Thyroid gland (tissue), 4 donors: Measurements from ENCODE around the gene LARP6. TPM values are rescaled to one million over a fixed set of nuclear protein-coding genes. Genes with fewer than 3 reads are reported as not detected.

Experiments
- DNase-seq, 2 donors: peaks; one replicate each; pipeline ENCODE4 v3.0.0-alpha.2; 2019
- H3K27ac ChIP-seq, 3 donors: fragments of 200-600 bp; sonication (generic); 1 replicate in 2 of 3; 2 replicates in 1 of 3; pipeline ENCODE4 v1.5.1; 2016 to 2019; ENCODE audit warnings: mild to moderate bottlenecking in 1 of 3, moderate library complexity in 1 of 3
- H3K27me3 ChIP-seq: fragments of 200-600 bp; sonication (generic); one replicate; pipeline ENCODE4 v1.5.1; 2019
- H3K36me3 ChIP-seq, 2 donors: fragments of 200-600 bp; sonication (generic); one replicate each; pipeline ENCODE4 v1.5.1; 2016 to 2019
- H3K4me1 ChIP-seq, 2 donors: fragments of 200-600 bp; sonication (generic); one replicate each; pipeline ENCODE4 v1.5.1; 2017 to 2019
- H3K4me3 ChIP-seq, 3 donors: fragments of 200-600 bp; sonication (generic); replicated peaks in 1 of 3; 1 replicate in 2 of 3; 2 replicates in 1 of 3; pipeline ENCODE4 v1.5.1; 2016; ENCODE audit warnings: mild to moderate bottlenecking in 1 of 3
- H3K9me3 ChIP-seq: fragments of 200-600 bp; sonication (generic); one replicate; pipeline ENCODE4 v1.5.1; 2017
- POLR2A ChIP-seq, 2 donors: fragments of 450-650 bp; IDR thresholded peaks; one replicate each; pipeline ENCODE4 v1.6.1; 2017; ENCODE audit warnings: antibody characterized with exemption in 2 of 2, mild to moderate bottlenecking in 2 of 2, moderate library complexity in 1 of 2
- WGBS, 2 donors: methylation state at CpG; one replicate each; pipeline ENCODE4 v1.1.5; 2017; 5-methylcytosine and 5-hydroxymethylcytosine counted together
- intact Hi-C: fragments of 100-400 bp; cut with DNase I; formaldehyde crosslinking; loops from one replicate; pipeline ENCODE4 v1.15.1; 2023
- total RNA-seq, 4 donors: library from RNA; depleted of rRNA; stranded (reverse); fragments of >200 nt; gene quantifications; one replicate each; pipeline ENCODE4 v1.2.3, GENCODE V29; 2016
- TF ChIP-seq, protein P1 (sequence below), 6 experiments: fragments of 200-600 bp in 3 of 6; fragments of 450-650 bp in 3 of 6; sonication (generic) in 3 of 6; IDR thresholded peaks; one replicate each; pipeline ENCODE4 v1.5.1; 2016 to 2019; ENCODE audit warnings: antibody characterized with exemption in 6 of 6, mild to moderate bottlenecking in 2 of 6, inconsistent platforms in 1 of 6, moderate library complexity in 1 of 6

LARP6 gene
- total RNA-seq, 4 donors from 2014 or later: 70.8 to 123 (median 92.9) TPM

DNA sequence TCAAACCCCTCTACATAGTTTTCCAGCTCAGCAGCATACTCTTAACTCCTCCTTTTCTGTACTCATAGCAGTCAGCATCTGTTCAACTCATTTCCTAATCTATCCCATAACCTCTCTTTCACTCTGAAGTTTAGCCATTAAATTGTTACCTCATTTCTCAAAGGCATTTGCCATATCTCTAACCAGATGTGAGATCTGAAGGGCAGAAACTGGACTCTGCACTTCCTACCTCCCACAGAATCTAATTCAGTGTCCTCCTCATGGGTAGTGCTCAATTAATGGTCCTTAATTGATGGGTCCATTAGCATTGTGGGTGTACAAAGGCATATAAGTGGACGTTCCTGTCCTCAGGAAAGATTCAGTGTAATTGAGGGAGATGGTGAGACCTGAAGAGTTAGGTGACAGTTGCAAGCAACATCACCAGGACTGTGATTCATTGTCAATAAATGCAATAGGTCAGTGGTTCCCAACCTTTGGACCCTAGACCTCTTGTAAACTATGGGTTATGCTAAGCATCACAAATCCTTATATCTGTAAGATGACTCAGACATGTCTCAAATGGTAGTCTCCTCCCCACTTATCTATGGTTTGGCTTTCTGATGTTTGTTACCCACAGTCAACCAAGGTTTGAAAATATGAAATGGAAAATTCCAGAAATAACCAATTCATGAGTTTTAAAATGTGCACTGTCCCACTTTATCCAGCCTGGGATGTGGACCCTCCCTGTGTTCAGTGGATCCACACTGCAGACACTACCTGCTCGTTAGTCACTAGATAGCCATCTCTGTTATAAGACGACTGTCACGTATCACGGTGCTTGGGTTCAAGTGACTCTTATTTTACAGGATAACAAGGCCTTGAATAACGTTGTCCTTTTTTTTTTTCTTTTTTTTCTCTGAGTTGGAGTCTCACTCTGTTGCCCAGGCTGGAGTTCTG, 65.6 kb downstream of the LARP6 start:
- intact Hi-C loops: no loop called here
- no peak for DNase-seq
- peaks cover 5 to 40% of the 10 kb centered on the region in 2 donors for H3K4me1 ChIP-seq
- no peaks in the 10 kb centered on the region for H3K27me3 ChIP-seq
- H3K36me3 ChIP-seq: no peaks in the 10 kb centered on the region
- TF ChIP-seq POLR2A (IDR thresholded peaks at IDR 0.05): no peak
- TF ChIP-seq, protein P1, sequence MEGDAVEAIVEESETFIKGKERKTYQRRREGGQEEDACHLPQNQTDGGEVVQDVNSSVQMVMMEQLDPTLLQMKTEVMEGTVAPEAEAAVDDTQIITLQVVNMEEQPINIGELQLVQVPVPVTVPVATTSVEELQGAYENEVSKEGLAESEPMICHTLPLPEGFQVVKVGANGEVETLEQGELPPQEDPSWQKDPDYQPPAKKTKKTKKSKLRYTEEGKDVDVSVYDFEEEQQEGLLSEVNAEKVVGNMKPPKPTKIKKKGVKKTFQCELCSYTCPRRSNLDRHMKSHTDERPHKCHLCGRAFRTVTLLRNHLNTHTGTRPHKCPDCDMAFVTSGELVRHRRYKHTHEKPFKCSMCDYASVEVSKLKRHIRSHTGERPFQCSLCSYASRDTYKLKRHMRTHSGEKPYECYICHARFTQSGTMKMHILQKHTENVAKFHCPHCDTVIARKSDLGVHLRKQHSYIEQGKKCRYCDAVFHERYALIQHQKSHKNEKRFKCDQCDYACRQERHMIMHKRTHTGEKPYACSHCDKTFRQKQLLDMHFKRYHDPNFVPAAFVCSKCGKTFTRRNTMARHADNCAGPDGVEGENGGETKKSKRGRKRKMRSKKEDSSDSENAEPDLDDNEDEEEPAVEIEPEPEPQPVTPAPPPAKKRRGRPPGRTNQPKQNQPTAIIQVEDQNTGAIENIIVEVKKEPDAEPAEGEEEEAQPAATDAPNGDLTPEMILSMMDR (IDR thresholded peaks at IDR 0.05): no peak
- 69 to 76% methylated on average over 6 of the region's 6 CpGs for WGBS, 2 donors
- H3K27ac ChIP-seq: peak overlapping the region in 2 of 3 donors; percentile 11 to 27
- H3K9me3 ChIP-seq: no peaks in the 10 kb centered on the region
- H3K4me3 ChIP-seq: no peak overlapping the region

DNA sequence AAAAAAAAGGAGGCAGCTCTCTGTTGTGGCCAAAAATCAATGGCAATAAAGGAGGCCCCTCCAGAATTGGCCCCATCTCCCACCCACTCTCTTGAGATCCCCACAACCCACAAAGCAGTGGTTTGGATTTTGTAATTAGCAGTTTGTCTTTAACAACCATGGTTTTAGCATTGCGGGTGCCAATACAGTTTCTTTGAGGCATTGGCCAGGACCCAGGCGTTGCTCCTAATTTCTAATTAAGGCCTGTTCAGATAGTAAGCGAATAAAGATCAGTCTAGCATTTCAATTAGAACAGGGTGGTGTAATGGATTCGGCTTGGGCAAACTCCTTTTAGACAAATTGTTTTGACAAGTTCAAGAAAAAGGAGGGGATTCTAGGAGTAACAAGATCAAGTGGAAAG, 67.0 kb downstream of the LARP6 start:
- no peak for DNase-seq
- no peak overlapping the region for H3K4me3 ChIP-seq
- whole genome bisulfite sequencing, 2 donors: 73 to 75% methylated on average over 4 of the region's 4 CpGs
- no peaks in the 10 kb centered on the region for H3K9me3 ChIP-seq
- H3K27me3 ChIP-seq: no peaks in the 10 kb centered on the region
- no peak overlapping the region for H3K27ac ChIP-seq
- H3K36me3 ChIP-seq: no peaks in the 10 kb centered on the region
- intact Hi-C loops: no loop called here
- no peak for TF ChIP-seq POLR2A (IDR thresholded peaks at IDR 0.05)
- TF ChIP-seq, protein P1 (IDR thresholded peaks at IDR 0.05): no peak
- H3K4me1 ChIP-seq: peaks cover 5 to 36% of the 10 kb centered on the region in 2 donors

DNA sequence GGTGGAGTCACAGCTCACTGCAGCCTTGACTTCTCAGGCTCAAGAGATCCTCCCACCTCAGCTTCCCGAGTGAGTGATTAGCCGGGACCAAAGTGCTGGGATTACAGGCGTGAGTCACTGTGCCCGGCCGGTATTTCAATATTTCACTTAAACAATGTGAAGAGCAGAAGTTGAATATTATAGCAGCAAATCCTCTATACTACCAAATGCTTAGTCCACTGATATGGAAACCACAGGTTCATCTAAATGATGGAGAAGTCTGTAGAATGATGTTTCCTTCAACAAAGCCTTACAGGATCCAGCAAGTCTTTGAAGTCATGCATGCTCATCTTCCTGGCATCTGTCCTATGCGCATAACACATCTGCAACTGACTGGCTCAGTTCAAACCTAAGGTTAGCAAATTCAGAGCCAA, 70.3 kb downstream of the LARP6 start:
- peak in 1 of 2 donors; percentile 28 for DNase-seq

DNA sequence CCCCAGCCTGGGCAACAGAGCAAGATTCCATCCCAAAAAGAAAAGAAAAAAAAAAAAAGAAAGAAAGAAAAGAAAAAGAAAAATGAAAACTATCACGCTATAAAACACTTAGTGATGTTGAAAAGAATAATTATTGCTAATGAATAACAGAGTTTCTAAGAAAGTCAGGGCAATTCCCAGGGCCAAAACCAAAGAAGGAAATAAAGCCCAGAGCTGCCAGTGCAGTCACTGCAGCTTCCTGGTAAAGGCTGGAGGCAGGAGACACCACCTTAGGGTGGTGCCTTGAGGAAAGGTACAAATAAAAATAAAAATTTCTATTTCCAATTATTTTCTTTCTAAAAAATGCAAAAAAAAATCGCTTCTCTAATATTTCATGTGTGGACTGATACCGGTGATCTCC, 70.9 kb downstream of the LARP6 start:
- Histone ChIP-seq H3K9me3 (no peaks in the 10 kb centered on the region), H3K4me1 (peaks cover 0 to 10% of the 10 kb centered on the region in 2 donors), H3K27me3 (no peaks in the 10 kb centered on the region), H3K27ac (no peak overlapping the region), H3K4me3 (no peak overlapping the region), H3K36me3 (no peaks in the 10 kb centered on the region)
- TF ChIP-seq, protein P1 (IDR thresholded peaks at IDR 0.05): no peak
- TF ChIP-seq POLR2A (IDR thresholded peaks at IDR 0.05): no peak
- 90 to 92% methylated on average over 3 of the region's 3 CpGs for WGBS, 2 donors
- intact Hi-C loops: no loop called here
- no peak for DNase-seq

More for the DNA sequence above, 70.3 kb downstream of the LARP6 start:
- TF ChIP-seq, protein P1 (IDR thresholded peaks at IDR 0.05): no peak
- no peak for TF ChIP-seq POLR2A (IDR thresholded peaks at IDR 0.05)
- 61 to 64% methylated on average over 6 of the region's 6 CpGs for WGBS, 2 donors
- Histone ChIP-seq H3K4me1 (peaks cover 0 to 16% of the 10 kb centered on the region in 2 donors), H3K27ac (no peak overlapping the region), H3K36me3 (no peaks in the 10 kb centered on the region), H3K27me3 (no peaks in the 10 kb centered on the region), H3K9me3 (no peaks in the 10 kb centered on the region), H3K4me3 (no peak overlapping the region)
- intact Hi-C loops: no loop called here

DNA sequence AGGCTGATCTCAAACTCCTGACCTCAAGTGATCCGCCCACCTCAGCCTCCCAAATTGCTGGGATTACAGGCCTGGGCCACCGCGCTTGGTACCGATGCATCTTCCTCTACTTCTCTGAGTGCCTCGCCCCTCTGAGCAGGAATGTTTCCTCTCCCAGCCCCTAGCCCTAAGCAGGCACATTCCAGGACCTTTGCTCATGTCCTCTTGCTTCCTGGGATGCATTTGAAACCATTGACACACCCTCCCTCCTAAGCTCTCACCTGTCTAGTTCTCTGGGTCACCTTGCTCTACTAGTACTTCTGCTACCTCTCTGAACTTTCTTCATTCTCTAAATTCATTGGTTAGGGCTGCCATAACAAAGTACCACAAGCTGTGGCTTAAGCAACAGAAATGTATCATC, 72.7 kb downstream of the LARP6 start:
- intact Hi-C loops: no loop called here
- DNase-seq: no peak
- Histone ChIP-seq H3K4me3 (no peak overlapping the region), H3K27me3 (no peaks in the 10 kb centered on the region), H3K4me1 (no peaks in the 10 kb centered on the region), H3K36me3 (no peaks in the 10 kb centered on the region), H3K9me3 (no peaks in the 10 kb centered on the region), H3K27ac (no peak overlapping the region)
- WGBS, 2 donors: 94 to 96% methylated on average over 5 of the region's 5 CpGs
- TF ChIP-seq, protein P1 (IDR thresholded peaks at IDR 0.05): no peak
- TF ChIP-seq POLR2A (IDR thresholded peaks at IDR 0.05): no peak
